Left forelimb (tissue), 1 donor: ENCODE data around the gene SLC6A7.
"Not testable (repeated sequence)": the region's sequence is repeated elsewhere in the genome, so short reads cannot be mapped to it uniquely, and the experiment has no call there.

Experiments
- DNase-seq: peaks from one replicate; pipeline ENCODE4 v3.0.0-alpha.2; 2018; ENCODE audit warnings: low spot score

SLC6A7 gene

DNA sequence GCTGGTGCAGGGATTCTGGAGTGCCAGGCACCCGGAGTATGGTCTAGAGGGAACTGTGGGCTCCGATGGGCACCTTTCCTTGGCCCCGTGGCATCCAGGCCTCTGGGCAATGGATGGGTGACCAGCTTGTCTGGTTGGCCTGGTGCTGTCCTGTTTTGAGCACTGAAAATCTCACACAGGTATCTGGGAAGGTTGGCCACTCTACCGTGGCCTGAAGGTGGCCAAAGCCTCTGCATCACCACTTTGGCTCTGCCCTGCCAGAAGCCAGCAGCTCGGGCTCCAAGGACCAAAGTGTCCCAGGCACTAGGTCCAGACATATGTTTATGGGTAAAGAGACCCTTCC is 28.8 kb downstream of the SLC6A7 start:
- DNase-seq, result no peak

DNA sequence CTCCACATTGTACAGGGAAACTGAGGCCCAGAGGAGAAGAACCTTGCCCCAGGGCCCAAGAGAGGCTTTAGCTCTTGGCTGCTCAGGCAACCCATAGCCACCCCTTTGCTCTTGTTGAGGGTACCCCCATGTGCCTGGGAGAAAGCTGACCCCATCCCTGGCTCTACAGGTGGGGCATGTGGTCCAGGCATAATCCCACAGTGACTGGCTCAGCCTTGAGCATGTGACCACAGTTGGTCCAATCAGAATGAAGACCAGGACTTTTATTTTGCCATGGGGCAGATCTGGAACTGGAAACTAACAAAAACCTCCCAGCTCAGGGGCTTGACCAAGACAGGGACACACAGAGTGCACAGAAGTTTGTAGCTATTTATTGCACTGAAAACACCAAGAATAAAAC is 29.3 kb downstream of the SLC6A7 start:
- no peak for DNase-seq

DNA sequence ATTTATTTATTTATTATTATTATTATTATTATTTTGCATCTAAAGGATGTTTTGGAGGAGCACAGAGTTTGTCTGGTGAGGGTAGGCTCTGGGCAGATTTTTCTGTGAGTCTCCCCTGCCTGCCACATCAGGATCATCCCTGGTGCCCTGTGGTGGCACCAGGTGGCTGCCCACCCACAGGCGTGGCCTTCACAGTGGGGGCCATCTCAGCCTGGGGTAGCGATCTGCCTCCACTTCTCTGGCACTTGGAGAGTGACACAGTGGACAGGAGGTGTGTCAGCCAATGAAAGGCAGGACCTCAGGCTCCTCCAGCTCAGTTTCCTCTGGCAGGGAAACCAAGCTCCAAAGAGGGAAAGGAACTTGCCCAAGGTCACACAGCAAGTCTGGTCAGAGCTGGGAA is 30.0 kb downstream of the SLC6A7 start:
- no peak for DNase-seq

DNA sequence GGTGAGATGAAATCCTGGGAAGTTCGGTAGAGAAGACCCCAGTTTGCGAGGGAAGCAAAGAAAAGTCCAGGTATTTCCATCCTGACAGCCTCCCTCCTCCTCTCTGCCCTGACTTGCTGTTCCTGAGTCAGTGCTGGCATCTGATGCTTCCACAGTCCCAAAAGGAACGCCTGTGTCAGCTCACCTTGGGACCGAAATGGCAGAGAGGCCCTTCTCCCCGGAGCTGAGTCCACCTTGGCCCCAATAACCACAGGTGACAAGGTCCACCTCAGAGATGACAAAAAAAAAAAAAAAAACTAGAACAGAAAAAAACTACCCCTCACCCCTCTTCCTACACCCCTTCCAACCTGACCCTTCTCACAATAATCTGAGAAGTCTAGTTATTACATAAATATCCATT is 31.6 kb downstream of the SLC6A7 start:
- DNase-seq, result no peak

DNA sequence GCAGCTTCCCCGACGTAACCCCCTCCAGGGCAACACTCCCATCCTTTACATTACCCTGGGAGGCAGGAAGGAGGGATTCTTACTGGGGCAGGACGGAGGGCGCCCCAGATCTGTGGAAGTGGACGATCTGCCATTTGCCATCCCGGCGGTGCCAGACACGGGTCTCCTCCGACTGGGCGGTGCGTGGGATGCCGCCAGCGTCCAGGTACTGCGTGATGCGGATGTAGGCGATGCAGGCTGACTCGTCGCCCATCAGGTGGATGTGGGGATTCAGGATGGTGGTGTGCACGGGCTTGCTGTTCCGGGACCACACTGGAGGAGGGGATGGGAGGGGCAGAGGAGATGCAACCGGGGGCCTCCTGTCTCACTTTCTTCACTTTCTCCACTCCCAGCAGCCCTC is 33.0 kb downstream of the SLC6A7 start:
- DNase-seq, result no peak

DNA sequence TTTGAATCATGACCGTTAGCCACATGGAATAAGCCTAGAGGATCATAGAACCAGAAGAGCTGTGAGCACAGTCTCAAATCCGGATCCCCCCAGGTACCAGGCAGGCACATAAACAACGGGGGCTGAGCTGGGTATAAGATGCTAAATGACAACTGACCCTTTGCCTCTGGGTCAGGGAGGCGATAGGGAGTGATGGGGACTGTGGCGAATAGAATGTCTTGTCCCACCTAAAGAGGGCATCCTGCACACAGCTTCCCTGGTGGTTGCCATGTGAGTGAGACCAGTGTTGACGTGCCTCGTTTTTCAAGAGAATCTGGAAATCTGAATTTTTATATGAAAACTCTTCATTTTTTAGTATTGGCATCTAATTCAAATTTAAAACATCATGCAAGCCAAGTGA is 33.6 kb downstream of the SLC6A7 start:
- no peak for DNase-seq

DNA sequence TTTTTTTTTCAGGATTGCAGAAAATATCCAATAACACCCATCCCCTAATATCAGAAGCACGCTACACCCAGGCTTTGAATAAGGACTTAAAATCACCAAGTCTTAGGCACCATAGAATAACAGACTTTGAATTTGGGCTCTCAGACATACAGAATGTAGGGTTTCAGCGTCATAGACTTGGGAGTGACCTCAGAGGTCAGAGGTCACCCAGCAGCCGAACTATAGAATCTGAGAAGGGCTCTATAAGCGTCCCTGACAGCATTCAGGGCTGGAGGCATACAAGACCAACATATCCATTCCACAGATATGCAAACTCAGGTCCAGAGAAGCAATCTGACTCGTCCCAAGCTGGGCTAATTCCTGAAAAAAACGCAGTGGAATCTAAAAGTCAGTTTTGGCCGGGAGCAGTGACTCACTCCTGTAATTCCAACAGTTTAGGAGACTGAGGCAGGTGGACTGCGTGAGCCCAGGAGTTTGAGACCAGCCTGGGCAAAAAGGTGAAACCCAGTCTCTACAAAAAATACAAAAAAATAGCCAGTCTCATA is 34.7 kb downstream of the SLC6A7 start:
- DNase-seq, result no peak

DNA sequence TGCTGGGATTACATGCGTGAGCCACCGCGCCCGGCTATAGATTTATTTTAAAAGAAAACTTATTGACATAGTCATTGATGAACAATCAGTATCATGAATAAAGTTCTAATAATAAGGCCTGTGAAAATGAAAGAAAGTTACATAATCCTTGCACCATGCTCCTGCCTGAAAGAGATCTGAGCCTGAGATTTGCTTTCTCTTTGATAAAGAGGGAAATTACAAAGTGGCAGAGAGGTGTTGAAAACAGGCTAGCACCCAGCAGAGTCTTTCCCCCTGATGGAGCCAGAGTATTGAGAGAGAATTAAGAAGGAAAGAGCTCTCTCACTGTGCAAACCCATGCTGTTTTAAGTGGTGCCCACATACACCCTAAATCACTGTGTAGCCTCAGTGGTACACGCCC is 37.2 kb downstream of the SLC6A7 start:
- no peak for DNase-seq

DNA sequence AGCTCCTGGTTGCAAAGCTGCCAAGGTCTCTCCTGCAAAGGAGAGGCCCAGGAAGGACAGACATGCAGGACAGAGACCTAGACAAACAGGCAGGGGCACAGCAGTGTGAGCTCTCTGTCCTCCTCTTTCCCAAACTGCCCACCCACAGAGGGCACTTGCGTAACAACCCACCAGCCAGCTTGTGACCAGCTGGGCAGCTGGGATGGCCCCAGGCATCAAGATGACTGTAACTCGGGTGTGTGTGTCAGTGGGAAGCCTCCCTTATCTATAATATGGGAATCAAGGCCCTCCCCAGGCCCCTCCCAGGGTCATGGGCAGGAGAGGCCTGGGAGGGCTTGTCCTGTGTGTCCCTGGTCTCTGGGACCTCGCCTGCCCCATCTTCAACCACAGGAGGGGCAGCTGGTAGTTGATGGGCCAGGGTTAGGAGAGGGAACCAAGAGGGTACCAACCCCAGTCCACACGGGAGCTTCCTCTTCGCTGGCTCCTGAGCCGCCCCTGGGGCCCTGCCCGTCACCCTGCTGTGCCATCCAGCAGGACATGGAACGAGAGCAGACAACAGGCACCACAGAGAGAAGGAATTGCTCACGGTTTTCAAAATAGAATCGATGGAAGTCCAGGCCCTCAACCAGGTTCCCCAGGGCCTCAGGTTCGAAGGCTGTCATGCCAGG is 37.9 kb downstream of the SLC6A7 start:
- DNase-seq, result no peak

DNA sequence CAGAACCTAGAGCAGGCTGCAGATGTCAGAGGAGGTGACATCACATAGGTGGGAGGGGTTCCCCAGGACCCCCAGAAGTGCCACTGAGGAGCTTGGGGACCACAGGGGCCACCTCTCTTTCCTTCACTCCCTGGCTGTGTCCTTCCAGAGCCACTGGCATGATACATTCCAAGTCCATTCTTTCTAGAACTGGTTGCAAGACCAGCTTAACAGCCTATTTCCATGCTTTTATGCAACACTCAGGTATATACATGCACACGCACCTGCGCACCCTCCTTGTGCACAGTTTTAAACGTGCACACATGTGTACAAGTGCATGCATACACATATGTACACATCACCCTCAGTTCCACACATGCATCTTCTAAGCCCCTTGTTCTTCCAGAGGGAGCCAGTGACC is 39.7 kb downstream of the SLC6A7 start:
- DNase-seq, result no peak

DNA sequence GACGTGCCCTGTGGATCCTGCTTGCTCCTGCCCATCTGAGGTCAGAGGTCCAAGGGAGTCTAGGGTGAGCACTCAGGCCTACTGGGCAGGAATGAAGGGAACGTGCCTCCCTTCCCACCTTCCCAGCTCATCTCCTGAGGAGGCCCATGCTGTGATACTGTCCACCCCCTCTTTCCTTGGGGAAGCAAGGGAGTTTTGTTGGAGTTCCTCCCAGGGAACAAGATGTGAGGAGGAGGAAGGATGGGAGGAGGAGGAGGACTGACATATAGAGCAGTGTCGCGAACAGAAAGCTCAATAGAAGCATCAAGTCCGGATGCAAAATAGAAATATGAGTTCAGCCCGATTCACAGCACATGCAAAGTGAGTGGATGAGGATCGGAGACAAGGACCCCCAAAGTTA is 41.0 kb downstream of the SLC6A7 start:
- no peak for DNase-seq

DNA sequence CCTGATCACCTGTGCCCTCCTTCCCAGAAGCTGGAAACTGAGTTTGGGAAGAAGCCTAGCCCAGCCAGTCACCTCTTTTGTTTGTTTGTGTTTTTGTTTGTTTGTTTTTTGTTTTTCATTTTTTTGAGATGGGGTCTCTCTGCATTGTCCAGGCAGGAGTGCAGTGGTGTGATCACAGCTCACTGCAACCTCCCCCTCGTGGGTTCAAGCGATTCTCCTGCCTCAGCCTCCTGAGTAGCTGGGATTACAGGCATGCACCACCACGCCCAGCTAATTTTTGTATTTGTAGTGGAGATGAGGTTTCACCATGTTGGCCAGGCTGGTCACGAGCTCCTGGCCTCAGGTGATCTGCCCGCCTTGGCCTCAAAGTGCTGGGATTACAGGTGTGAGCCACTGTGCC is 43.8 kb downstream of the SLC6A7 start:
- DNase-seq, result not testable (repeated sequence)

DNA sequence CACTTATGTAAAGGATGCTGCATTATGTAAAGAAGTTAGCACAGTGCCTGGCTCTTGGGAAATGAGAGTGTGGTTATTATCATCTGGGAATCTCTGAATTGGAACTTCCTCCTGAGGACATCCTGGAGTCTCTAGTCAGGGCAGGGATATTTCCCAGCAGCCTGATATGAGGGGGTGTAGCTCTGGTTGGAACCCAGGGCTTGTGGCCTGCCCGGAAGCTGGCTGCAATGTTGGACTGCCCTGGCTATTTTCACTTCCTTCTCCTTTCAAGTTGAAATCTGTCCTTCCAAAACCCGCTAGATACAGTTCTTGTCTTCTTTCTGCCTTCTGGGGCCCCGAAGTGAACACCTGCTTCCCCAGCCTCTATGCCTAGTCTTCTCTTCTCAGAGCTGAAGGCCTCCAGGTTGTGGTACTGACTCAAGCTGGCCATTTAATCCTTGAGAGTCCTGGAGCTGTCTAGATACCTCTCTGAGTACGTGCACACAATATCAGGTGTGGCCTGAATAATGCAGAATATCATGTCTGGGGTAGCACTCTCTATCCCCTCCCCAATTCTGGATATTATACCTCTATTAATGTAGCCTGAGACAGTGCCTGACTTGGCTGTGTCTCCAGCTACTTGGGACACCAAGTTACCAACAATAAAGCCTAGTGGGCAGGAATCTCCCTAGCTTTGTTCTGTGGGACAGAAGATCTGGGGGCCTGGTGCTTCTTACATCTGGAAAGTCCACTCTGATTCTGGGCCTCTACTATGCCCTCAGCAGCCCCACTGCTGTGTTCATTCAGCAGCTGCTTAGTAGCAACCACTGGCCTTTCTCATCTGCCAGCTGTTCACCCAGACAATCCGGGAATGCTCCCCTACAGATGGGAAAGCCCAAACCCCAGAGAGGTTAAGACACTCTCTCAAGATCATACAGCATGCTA is 45.0 kb downstream of the SLC6A7 start:
- DNase-seq, result no peak

DNA sequence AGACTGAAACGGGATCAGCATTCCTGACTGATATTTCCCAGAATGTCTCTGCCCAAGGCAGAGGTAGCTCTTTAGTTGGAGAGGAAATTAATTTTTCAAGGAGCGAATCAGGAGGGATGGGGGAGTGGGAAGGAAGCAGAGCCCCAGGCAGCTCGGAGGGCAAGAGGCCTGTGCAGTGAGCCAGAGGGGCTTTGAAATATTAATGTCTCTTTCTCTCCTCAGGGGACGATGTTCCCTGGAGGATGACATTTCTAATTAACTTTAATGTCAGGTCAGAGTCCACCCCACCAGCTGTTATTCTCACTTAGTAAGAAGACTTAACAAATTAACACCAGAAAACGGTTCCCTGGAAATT is 45.6 kb downstream of the SLC6A7 start:
- DNase-seq, result no peak

DNA sequence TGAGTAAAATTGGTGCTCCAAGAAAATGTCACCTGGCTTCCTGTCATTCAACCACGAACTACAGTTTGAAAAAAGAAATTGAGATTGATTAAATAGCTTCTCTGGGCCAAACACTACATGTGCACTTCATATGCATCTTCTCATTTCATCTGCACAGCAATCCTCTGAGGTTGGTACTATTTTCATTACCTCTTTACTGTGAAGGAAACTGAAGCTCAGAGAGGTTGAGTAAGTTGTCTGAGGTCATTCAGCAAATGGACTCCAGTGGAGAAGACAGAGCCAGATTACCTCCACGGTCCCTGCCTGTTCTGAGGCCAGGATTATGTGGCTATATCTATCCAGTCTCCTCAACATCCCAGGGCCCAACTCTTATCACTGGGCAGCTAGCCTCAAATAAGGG is 46.5 kb downstream of the SLC6A7 start:
- DNase-seq, result no peak

DNA sequence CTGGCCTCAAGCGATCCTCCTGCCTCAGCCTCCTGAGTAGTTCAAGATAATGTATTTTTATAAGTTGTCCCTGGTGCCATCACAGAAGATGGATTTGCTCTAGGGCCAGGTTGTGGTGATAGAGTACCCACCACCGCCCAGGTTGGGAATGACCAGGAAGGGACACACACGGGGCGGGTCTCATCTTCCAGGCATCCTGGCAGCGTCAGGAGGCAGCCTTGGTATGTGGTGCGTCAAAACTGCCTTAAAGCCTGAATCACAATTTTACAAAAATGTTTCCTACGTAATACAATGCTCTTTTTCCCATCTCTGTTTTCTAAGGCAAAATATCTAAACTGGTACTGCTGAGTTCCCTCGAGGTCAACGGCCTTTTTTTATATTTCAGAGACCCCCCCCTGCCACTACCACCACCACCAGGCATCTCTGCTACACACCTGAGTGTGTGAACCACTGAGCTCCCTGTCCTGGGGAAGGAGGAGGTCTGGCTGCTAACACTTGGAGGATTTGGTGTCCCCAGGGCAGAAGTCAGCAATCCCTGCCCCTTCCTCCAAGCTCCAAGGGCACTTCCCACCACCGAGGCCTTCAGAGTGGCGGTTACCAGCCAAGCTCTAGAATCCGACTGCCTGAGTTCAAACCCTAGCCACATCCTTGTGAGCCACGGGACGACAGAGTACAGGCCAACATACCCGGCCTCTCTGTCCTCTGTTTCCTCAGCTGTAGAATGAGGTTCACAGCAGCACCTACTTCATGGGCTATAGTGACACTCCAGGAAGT is 47.3 kb downstream of the SLC6A7 start:
- DNase-seq, result no peak

DNA sequence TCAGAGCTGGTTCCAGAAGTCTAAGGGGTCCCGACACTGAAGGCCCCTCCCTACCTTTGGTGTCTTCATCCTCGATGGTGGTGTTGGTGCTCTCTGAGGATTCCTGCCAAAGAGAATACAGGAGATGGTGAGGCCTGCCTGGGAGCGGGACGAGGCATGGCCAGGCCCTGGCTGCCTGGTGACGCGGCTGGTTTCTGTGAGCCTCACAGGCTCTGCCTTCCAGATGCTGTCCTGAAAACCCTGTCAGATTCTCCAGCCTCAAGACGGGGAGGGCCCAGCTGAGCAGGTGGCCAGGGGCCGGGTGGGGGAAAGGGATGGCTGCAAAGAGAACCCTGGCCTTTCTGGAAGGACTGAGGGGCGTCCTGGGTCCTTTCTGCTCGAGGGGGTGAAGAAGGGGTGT is 48.8 kb downstream of the SLC6A7 start:
- DNase-seq, result no peak

DNA sequence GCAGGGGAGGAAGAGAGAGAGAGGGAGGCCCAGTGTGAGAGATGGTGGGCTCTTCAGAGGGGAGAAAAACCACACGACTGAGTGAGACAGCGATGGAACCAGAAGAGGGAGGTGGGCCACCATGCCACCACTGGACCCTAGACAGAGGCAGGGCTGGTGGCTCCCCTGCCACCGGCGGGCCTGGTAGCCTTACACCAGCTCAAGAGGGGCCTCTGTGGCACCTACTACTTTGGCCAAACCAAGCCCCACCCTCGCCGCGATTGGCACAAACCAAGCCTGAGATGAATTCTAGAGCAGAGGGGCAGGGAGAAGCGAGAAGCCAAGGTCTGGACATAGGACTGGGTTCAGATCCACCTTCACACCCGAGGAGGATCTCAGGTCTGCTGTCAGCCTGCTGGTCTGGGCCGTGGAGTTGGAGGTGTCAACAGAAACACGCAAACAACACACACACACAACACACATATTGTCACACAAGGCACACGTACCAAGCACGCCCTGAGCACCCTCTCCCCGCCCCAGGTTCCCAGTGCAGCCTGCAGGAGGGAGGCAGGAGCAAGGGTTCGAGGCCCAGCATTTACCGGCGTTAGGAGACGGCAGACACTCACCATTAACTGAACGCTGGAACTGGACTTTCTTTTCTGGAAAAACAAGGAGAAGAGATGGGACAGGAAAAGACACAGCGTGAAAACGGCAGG is 49.4 kb downstream of the SLC6A7 start:
- DNase-seq, result no peak

DNA sequence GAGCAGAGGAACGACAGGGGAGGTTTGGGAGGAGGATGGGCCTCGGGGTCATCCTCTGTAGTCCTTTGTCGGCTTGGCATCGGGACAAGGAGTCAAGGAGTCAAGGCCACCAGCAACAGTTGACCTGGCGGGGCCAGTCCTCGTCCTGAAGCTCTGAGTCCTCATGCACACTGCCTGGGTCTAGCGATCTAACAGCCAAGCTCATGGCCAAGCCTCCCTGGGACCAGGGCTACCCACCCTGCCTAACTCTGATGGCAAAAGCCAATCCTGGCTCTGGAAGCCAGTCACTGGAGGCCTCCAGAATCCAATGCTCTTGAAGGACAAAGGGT is 49.9 kb downstream of the SLC6A7 start:
- no peak for DNase-seq

DNA sequence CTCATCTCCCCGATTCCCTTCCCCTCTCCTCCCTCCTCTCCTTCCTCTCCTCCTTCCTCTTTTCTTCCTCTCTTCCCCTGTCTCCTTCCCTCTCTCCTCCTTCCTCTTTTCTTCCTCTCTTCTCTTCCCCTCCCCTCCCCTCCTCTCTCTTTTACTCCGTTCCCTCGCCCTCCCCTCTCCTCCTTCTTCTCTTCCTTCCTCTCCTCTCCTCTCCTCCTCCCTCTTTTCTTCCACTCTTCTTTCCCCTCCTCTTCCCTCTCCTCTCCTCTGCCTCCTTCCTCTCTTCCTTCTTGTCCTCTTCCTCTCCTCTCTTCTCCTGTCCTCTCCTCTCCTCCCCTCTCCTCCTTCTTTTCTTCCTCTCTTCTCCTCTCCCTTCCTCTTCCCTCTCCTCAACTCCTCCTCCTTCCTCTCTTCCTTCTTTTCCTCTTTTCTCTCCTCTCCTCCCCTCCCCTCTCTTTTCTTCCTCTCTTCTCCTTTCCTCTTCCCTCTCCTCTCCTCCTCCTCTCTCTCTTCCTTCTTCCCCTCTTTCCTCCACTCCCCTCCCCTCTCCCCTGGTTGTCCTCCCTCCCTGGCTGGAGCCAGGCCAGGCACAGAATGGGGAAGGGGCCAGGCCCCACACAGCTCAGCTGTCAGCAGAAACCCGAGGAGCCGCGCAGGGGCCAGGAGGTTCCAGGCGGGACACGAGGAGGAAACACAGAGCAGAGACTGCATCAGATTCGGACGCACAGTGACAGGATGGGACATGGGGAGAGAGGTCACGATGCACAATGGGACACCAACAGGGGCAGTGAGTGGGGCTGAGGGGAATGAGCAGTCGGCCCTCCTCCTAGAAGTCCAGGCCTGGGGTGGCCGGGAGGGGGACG is 51.7 kb downstream of the SLC6A7 start:
- DNase-seq, result no peak

DNA sequence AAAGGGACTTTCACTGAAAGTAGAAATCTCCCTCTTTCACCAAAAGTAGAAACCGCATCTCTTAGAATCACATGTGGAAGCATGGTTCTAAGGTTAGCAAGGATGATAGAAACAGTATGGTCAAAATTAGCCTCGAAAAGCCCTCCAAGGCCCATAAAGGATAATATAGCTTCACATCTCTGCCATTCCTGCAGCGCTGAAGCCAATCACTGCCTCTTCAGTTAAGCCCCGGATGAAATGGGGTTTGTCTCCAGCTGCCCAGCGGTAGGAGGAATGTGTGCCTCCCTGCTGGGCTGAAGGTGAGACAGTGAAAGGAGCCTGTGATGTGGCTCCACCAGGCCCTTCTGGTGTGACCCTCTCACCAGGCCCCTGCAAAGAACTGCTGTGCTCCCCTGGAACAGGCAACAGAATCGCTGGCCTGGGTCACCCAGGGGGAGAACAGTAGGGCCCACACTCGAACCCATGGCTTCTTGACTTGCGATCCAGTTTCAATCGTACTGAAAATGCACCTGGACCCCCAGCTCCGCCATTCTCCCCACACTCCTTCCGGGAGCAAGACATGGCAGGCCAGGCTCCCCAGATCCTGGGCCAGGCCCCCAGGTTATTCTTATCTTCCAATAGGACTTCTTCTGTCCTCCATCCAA is 52.5 kb downstream of the SLC6A7 start:
- DNase-seq, result no peak
